ENCODE data around the gene AOPEP. TPM values are rescaled to one million over a fixed set of nuclear protein-coding genes. Genes with fewer than 3 reads are reported as not detected.

AOPEP gene
- total and polyA plus RNA-seq, 7 donors: 28.0 to 490 (median 184) TPM

DNA sequence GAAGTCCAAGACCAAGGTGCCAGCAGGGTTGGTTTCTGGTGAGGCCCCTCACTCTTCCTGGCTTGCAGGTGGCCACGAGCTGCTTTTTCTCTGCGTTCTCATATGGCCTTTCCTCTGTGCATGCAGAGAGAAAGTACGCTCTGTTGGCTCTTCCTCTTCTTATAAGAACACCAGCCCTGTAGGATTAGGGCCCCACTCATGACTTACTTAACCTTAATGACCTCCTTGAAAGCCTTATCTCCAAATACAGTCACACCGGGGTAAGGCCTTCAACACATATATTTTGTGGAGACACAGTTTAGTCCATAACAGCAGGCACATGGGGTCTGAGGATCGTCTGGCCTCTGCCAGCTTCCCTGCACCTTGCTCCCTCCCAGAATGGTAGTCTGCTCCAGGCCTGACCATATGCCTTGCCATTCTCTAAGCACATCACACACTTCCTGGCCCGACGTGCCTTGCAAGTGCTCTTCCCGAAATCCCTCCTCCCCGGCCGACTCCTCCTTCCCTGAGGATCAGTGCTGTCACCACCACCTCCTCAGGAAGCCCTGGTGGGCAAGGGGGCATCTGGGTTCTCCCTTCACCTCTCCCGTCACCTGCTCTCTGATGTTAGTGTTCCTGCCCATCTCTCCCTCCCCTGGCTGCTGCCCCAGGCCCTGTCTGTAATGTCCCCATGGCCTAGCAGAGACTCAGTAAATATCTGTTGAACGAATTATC, 200.7 kb downstream of the AOPEP start:
- H3K36me3 ChIP-seq: no peaks in the 10 kb centered on the region
- H3K27ac ChIP-seq: no peak overlapping the region
- peaks cover 0 to 20% (median 18%) of the 10 kb centered on the region in 4 donors for H3K4me1 ChIP-seq
- DNase-seq: no peak
- TF ChIP-seq, protein P1, sequence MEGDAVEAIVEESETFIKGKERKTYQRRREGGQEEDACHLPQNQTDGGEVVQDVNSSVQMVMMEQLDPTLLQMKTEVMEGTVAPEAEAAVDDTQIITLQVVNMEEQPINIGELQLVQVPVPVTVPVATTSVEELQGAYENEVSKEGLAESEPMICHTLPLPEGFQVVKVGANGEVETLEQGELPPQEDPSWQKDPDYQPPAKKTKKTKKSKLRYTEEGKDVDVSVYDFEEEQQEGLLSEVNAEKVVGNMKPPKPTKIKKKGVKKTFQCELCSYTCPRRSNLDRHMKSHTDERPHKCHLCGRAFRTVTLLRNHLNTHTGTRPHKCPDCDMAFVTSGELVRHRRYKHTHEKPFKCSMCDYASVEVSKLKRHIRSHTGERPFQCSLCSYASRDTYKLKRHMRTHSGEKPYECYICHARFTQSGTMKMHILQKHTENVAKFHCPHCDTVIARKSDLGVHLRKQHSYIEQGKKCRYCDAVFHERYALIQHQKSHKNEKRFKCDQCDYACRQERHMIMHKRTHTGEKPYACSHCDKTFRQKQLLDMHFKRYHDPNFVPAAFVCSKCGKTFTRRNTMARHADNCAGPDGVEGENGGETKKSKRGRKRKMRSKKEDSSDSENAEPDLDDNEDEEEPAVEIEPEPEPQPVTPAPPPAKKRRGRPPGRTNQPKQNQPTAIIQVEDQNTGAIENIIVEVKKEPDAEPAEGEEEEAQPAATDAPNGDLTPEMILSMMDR (IDR thresholded peaks at IDR 0.05): no peak
- no peak for TF ChIP-seq EP300 (IDR thresholded peaks at IDR 0.05)
- no peak for TF ChIP-seq POLR2A (IDR thresholded peaks at IDR 0.05)
- TF ChIP-seq POLR2AphosphoS5 (IDR thresholded peaks at IDR 0.05): no peak
- no peaks in the 10 kb centered on the region for H3K9me3 ChIP-seq
- 95% methylated on average over 12 of the region's 12 CpGs for WGBS, 2 donors
- H3K4me3 ChIP-seq: no peak overlapping the region
- no peaks in the 10 kb centered on the region for H3K27me3 ChIP-seq
- intact Hi-C loops (cut with DNase I): no loop called here

DNA sequence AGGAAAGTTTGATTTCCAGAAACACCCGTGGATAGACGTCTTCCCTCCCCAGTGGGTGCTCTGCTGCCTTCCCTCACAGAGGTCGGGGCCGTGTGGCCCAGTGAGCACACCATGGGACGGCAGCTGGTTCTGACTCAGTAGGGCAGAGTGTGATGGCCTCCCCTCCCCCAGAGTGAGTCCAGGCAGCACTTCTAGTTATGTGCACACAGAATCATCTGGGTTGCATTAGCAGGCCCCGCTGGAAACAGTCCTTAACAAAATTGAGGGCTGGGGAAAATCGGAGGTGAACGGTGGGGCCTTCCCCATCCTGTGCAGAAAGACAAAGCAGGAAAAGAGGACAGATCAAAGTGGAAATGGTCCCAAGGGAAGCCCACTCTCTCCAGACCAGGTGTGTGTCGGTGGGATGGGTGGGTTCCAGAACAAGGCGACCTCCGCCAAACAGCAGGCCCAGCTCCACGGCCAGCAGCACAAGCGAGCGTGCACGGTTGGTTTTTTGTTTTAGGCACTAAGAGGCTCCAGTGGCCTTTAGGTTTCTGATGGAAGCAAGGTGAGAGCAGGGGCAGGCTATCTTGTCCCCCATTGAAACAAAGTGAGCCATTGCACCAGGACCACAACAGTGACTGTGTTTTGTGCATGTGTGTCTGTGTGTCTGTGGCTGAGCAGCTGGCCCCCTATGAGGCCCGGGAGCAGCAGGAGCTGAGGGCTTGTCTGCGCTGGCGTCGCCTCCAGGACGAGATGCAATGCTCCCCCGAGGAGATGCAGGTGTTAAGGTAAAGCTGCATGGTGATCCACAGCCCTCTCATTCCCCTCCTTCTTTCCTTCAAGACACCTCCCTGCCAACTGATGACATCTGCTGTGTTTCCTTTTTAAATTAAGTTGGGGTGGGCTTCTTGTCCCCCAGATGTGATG, 201.5 kb downstream of the AOPEP start:
- peaks cover 0 to 12% (median 9%) of the 10 kb centered on the region in 4 donors for H3K4me1 ChIP-seq
- no peaks in the 10 kb centered on the region for H3K27me3 ChIP-seq
- no peak for DNase-seq
- no peak for TF ChIP-seq EP300 (IDR thresholded peaks at IDR 0.05)
- TF ChIP-seq, protein P1 (IDR thresholded peaks at IDR 0.05): no peak
- TF ChIP-seq POLR2A (IDR thresholded peaks at IDR 0.05): no peak
- TF ChIP-seq POLR2AphosphoS5 (IDR thresholded peaks at IDR 0.05): no peak
- H3K27ac ChIP-seq: peak overlapping the region in 1 of 4 donors; percentile 11
- intact Hi-C loops (cut with DNase I): no loop called here
- no peaks in the 10 kb centered on the region for H3K36me3 ChIP-seq
- no peak overlapping the region for H3K4me3 ChIP-seq
- WGBS, 2 donors: 90 to 92% methylated on average over 21 of the region's 21 CpGs
- no peaks in the 10 kb centered on the region for H3K9me3 ChIP-seq

DNA sequence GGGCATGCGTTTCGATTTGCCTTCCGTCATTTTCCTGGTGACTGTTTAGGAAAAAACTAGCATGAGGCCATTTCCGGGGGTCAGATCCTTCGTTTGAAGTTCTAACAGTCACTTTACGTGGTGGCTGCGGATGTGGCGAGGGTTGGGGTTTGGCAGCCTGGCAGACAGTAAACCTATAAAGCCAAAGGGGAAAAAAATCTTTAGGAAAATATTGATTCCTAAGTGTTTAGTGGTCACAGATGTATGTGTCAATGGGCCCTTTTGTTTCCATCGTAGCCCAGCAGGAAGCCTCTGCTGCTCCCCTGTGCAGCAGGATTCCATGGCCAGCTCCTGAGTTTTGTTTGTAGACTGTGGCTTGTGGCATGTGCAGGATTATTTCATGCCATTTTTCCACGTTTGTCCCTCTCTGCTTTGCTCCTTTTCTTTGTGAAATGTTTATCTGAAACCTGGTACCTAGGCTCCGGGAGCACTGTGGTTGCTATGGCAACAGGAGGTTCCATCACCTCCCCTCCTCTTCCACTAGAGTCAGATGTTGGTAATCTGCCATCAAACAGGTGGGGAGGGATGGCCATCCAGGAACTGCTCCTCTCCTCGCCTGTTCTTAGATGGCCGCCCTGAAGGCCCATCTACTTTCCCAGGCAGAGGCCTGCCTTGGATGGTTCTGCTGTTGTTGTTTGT, 202.3 kb downstream of the AOPEP start:
- no peak for DNase-seq
- 74 to 79% methylated on average over 13 of the region's 13 CpGs for WGBS, 2 donors
- TF ChIP-seq POLR2A (IDR thresholded peaks at IDR 0.05) (no peak), POLR2AphosphoS5 (IDR thresholded peaks at IDR 0.05) (no peak), EP300 (IDR thresholded peaks at IDR 0.05) (no peak)
- TF ChIP-seq, protein P1 (IDR thresholded peaks at IDR 0.05): no peak
- no peaks in the 10 kb centered on the region for H3K27me3 ChIP-seq
- peak overlapping the region in 2 of 4 donors; percentile 11 to 18 for H3K27ac ChIP-seq
- intact Hi-C loops (cut with DNase I): no loop called here
- H3K9me3 ChIP-seq: no peaks in the 10 kb centered on the region
- H3K36me3 ChIP-seq: no peaks in the 10 kb centered on the region
- H3K4me1 ChIP-seq: peaks cover 0 to 3% (median 1%) of the 10 kb centered on the region in 4 donors
- H3K4me3 ChIP-seq: no peak overlapping the region

DNA sequence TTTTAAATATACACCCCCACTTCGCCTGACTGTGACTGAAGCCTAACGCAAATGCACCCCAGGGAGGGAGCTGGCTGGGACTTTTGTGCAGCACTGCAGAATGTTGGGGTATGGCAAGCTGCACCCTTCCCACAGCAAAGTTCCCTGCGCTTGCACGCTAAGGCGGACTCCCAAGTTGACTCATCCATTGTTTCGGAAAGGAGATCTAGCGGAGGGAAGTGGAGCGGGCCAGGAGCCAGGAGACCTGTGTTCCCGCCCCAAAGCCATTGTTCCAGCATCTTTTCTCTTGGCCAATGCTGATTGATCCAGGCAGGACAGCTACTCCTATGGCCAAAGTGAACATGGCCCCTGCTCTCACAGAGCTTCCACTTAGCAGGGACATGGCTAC, 202.9 kb downstream of the AOPEP start:
- DNase-seq: no peak
- H3K4me3 ChIP-seq: no peak overlapping the region
- H3K36me3 ChIP-seq: no peaks in the 10 kb centered on the region
- H3K4me1 ChIP-seq: no peaks in the 10 kb centered on the region
- intact Hi-C loops (cut with DNase I): no loop called here
- 93 to 94% methylated on average over 9 of the region's 9 CpGs for WGBS, 2 donors
- no peaks in the 10 kb centered on the region for H3K27me3 ChIP-seq
- H3K9me3 ChIP-seq: no peaks in the 10 kb centered on the region
- peak overlapping the region in 1 of 4 donors; percentile 18 for H3K27ac ChIP-seq
- TF ChIP-seq EP300 (IDR thresholded peaks at IDR 0.05) (no peak), POLR2A (IDR thresholded peaks at IDR 0.05) (no peak), POLR2AphosphoS5 (IDR thresholded peaks at IDR 0.05) (no peak)
- TF ChIP-seq, protein P1 (IDR thresholded peaks at IDR 0.05): no peak

Data from sigmoid colon (tissue), 7 donors.